Astrocyte (in vitro differentiated cells and primary cell): ENCODE measurements around the gene SPATA16. TPM values are rescaled to one million over a fixed set of nuclear protein-coding genes. Genes with fewer than 3 reads are reported as not detected.

ENCODE experiments used
- DNase-seq: peaks from one replicate; pipeline ENCODE4 v3.0.0-alpha.2; 2010; ENCODE audit warnings: low read depth
- FAIRE-seq: peaks from 2 replicates; lab custom pipeline; 2011; peaks lifted over from hg19 to GRCh38; lab: Jason Lieb, UNC
- H2AFZ ChIP-seq: 2 replicates; pipeline ENCODE4 v1.6.0; 2012; ENCODE audit warnings: low read depth, low read length, inconsistent platforms
- H3K27ac ChIP-seq: 2 replicates; pipeline ENCODE4 v1.5.1; 2011; ENCODE audit warnings: low read depth, low read length, inconsistent platforms
- H3K27me3 ChIP-seq: 2 replicates; pipeline ENCODE4 v1.6.0; 2011; ENCODE audit warnings: low read length, inconsistent platforms; ENCODE audit not compliant: insufficient read depth
- H3K36me3 ChIP-seq: 2 replicates; pipeline ENCODE4 v1.5.1; 2011; ENCODE audit warnings: low read length, inconsistent platforms; ENCODE audit not compliant: insufficient read depth
- H3K4me1 ChIP-seq: 2 replicates; pipeline ENCODE4 v1.5.1; 2011; ENCODE audit warnings: low read length, inconsistent platforms; ENCODE audit not compliant: insufficient read depth
- H3K4me2 ChIP-seq: 2 replicates; pipeline ENCODE4 v1.6.0; 2012; ENCODE audit warnings: low read length, inconsistent platforms
- H3K4me3 ChIP-seq: 2 replicates; pipeline ENCODE4 v1.5.1; 2011; ENCODE audit warnings: low read depth, mild to moderate bottlenecking, low read length, inconsistent platforms; ENCODE audit not compliant: insufficient read depth
- H3K79me2 ChIP-seq: 2 replicates; pipeline ENCODE4 v1.6.0; 2012; ENCODE audit warnings: mild to moderate bottlenecking, low read length, inconsistent platforms; ENCODE audit not compliant: insufficient read depth
- H3K9ac ChIP-seq: 2 replicates; pipeline ENCODE4 v1.6.0; 2012; ENCODE audit warnings: mild to moderate bottlenecking, low read length, inconsistent platforms
- H3K9me3 ChIP-seq: 2 replicates; pipeline ENCODE4 v1.5.1; 2012; ENCODE audit warnings: low read depth, mild to moderate bottlenecking, low read length, inconsistent platforms; ENCODE audit not compliant: insufficient read depth
- H4K20me1 ChIP-seq: 2 replicates; pipeline ENCODE4 v1.6.0; 2012; ENCODE audit warnings: low read length, inconsistent platforms; ENCODE audit not compliant: insufficient read depth
- H3K27ac Mint-ChIP-seq: one replicate; pipeline ENCODE4 v1.8.0; 2021; ENCODE audit warnings: mild to moderate bottlenecking, mixed read lengths; ENCODE audit not compliant: unreplicated experiment
- H3K27me3 Mint-ChIP-seq: one replicate; pipeline ENCODE4 v1.8.0; 2021; ENCODE audit warnings: low read depth, mixed read lengths; ENCODE audit not compliant: unreplicated experiment
- H3K36me3 Mint-ChIP-seq: one replicate; pipeline ENCODE4 v1.8.0; 2021; ENCODE audit warnings: low read depth, mixed read lengths; ENCODE audit not compliant: unreplicated experiment
- H3K4me1 Mint-ChIP-seq: one replicate; pipeline ENCODE4 v1.8.0; 2021; ENCODE audit warnings: low read depth, mixed read lengths; ENCODE audit not compliant: unreplicated experiment
- H3K4me3 Mint-ChIP-seq: one replicate; pipeline ENCODE4 v1.8.0; 2021; ENCODE audit warnings: mild to moderate bottlenecking, moderate library complexity, mixed read lengths; ENCODE audit not compliant: unreplicated experiment
- H3K9me3 Mint-ChIP-seq: one replicate; pipeline ENCODE4 v1.8.0; 2021; ENCODE audit warnings: mild to moderate bottlenecking, mixed read lengths; ENCODE audit not compliant: unreplicated experiment
- EZH2 ChIP-seq: IDR thresholded peaks from 2 replicates; pipeline ENCODE4 v1.6.1; 2012; ENCODE audit warnings: mild to moderate bottlenecking, low read length, inconsistent platforms; ENCODE audit not compliant: insufficient read depth
- total RNA-seq: library from RNA; stranded (reverse); gene quantifications from 2 replicates; pipeline ENCODE4 v1.2.1, GENCODE V29; 2021
- TF ChIP-seq, protein P1 (sequence below): IDR thresholded peaks from 2 replicates; pipeline ENCODE4 v1.5.1; 2011; ENCODE audit warnings: low read depth, mild to moderate bottlenecking, inconsistent platforms, low read length, moderate library complexity; ENCODE audit not compliant: insufficient read depth

Gene SPATA16
- total RNA-seq, 1 donor from 2014 or later, result not detected

DNA sequence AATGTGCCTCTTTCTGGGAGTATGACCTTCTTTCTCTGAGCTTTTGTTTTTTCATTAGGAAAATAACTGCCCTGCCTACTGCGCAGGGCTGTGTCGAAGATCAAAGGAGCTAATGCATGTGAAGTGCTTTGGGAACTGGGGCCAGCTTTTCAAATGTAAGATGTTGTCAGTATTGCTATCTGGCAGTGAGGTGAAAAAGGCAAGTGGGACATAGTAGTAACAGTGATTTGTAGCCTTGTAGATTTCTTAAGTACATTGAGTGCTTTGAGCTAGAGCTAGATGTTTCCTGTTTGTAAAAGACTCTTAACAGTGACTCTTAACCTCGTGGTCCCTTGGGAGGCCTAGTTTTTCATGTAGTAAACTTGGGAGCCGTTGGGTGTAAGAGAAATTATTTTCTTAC, 264.0 kb downstream of the SPATA16 start:
- Histone ChIP-seq H4K20me1 (no peaks in the 10 kb centered on the region), H3K36me3 (no peaks in the 10 kb centered on the region), H3K27ac (no peak overlapping the region), H3K79me2 (no peaks in the 10 kb centered on the region), H3K4me1 (no peaks in the 10 kb centered on the region), H3K4me3 (no peak overlapping the region), H3K9me3 (no peaks in the 10 kb centered on the region), H3K9ac (no peak overlapping the region), H3K27me3 (no peaks in the 10 kb centered on the region), H3K4me2 (no peak overlapping the region), H2AFZ (no peak overlapping the region)
- H3K9me3 Mint-ChIP-seq, result peaks cover 15% of the 10 kb centered on the region
- H3K36me3 Mint-ChIP-seq, result no peaks in the 10 kb centered on the region
- no peak overlapping the region for H3K27ac Mint-ChIP-seq
- no peaks in the 10 kb centered on the region for H3K4me1 Mint-ChIP-seq
- TF ChIP-seq, protein P1, sequence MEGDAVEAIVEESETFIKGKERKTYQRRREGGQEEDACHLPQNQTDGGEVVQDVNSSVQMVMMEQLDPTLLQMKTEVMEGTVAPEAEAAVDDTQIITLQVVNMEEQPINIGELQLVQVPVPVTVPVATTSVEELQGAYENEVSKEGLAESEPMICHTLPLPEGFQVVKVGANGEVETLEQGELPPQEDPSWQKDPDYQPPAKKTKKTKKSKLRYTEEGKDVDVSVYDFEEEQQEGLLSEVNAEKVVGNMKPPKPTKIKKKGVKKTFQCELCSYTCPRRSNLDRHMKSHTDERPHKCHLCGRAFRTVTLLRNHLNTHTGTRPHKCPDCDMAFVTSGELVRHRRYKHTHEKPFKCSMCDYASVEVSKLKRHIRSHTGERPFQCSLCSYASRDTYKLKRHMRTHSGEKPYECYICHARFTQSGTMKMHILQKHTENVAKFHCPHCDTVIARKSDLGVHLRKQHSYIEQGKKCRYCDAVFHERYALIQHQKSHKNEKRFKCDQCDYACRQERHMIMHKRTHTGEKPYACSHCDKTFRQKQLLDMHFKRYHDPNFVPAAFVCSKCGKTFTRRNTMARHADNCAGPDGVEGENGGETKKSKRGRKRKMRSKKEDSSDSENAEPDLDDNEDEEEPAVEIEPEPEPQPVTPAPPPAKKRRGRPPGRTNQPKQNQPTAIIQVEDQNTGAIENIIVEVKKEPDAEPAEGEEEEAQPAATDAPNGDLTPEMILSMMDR, result no peak
- TF ChIP-seq EZH2, result no peak
- no peak overlapping the region for H3K4me3 Mint-ChIP-seq
- DNase-seq (no peak), FAIRE-seq (no peak)
- no peaks in the 10 kb centered on the region for H3K27me3 Mint-ChIP-seq

DNA sequence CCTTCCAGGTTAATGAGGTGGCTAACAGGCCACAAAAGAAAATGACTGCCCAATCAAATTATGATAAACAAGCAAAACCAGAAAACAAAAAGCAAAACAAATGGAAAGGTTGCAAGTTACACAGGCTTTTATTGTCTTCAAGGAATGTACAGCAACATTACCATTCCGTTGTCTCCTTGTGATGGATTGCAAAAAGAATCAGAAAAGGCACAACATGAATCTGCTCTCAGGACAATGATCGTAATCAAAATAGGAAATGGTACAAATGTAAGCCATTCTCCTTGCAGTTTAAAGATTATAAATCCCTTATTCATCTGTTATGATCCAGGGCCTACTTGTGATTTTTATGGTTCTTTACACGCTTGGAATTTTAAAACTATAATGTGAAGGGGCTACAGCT, 264.7 kb downstream of the SPATA16 start:
- no peak for DNase-seq
- no peak overlapping the region for H3K27ac Mint-ChIP-seq
- Histone ChIP-seq H4K20me1 (no peaks in the 10 kb centered on the region), H3K27me3 (no peaks in the 10 kb centered on the region), H3K36me3 (no peaks in the 10 kb centered on the region), H3K4me3 (no peak overlapping the region), H3K4me1 (no peaks in the 10 kb centered on the region), H3K4me2 (no peak overlapping the region), H3K9me3 (no peaks in the 10 kb centered on the region), H3K27ac (no peak overlapping the region), H3K79me2 (no peaks in the 10 kb centered on the region), H3K9ac (no peak overlapping the region), H2AFZ (no peak overlapping the region)
- H3K36me3 Mint-ChIP-seq, result no peaks in the 10 kb centered on the region
- H3K4me1 Mint-ChIP-seq, result no peaks in the 10 kb centered on the region
- TF ChIP-seq, protein P1, result no peak
- TF ChIP-seq EZH2, result no peak
- H3K9me3 Mint-ChIP-seq, result peaks cover 13% of the 10 kb centered on the region
- FAIRE-seq, result no peak
- H3K4me3 Mint-ChIP-seq, result no peak overlapping the region
- no peaks in the 10 kb centered on the region for H3K27me3 Mint-ChIP-seq

DNA sequence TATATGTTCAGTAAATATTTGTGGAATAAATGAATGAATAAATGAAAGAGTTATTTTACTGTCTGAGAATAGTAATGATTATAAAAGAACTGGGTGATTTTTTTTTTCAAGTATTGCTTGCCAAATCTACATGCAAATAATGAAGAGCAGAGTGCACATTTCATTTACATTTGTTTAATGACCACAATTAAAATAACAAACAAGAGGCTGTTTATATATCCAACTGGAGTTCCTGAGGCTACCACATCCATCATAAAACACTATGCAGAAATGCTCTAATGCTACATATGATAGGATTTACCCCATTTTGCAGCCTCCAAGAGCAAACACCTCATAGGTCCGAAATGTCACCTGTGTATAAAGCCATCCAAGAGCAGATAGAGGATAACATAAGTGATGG, 266.0 kb downstream of the SPATA16 start:
- Histone ChIP-seq H3K4me3 (no peak overlapping the region), H3K9me3 (no peaks in the 10 kb centered on the region), H3K4me2 (no peak overlapping the region), H3K27me3 (no peaks in the 10 kb centered on the region), H2AFZ (no peak overlapping the region), H3K4me1 (no peaks in the 10 kb centered on the region), H3K79me2 (no peaks in the 10 kb centered on the region), H3K9ac (no peak overlapping the region), H4K20me1 (no peaks in the 10 kb centered on the region), H3K27ac (no peak overlapping the region), H3K36me3 (no peaks in the 10 kb centered on the region)
- Mint-ChIP-seq H3K27ac (no peak overlapping the region), H3K27me3 (no peaks in the 10 kb centered on the region), H3K4me1 (no peaks in the 10 kb centered on the region), H3K4me3 (no peak overlapping the region), H3K36me3 (no peaks in the 10 kb centered on the region), H3K9me3 (peaks cover 9% of the 10 kb centered on the region)
- FAIRE-seq (no peak), DNase-seq (no peak)
- TF ChIP-seq, protein P1, result no peak
- TF ChIP-seq EZH2, result no peak
